Measurements from ENCODE around the gene EYS.
"Not testable (repeated sequence)": the region's sequence is repeated elsewhere in the genome, so short reads cannot be mapped to it uniquely, and the experiment has no call there.

The EYS gene

GRCh38 chr6:65064844-65065243 lies 642.2 kb downstream of the EYS start:
- no peak for DNase-seq

- DNase-seq, result no peak
Observed at GRCh38 chr6:65059568-65059967, 647.5 kb downstream of the EYS start.

- no peak for DNase-seq
Observed at GRCh38 chr6:65055545-65055944, 651.5 kb downstream of the EYS start.

GRCh38 chr6:65052626-65053025 lies 654.4 kb downstream of the EYS start:
- no peak for DNase-seq

- DNase-seq, result no peak
Observed at GRCh38 chr6:65045801-65046200, 661.2 kb downstream of the EYS start.

GRCh38 chr6:65014006-65014405 lies 693.0 kb downstream of the EYS start:
- no peak for DNase-seq

GRCh38 chr6:65006788-65007187 lies 700.2 kb downstream of the EYS start:
- no peak for DNase-seq

GRCh38 chr6:65004283-65004682 lies 702.7 kb downstream of the EYS start:
- no peak for DNase-seq

- not testable (repeated sequence) for DNase-seq
Observed at GRCh38 chr6:65002882-65003281, 704.1 kb downstream of the EYS start.

GRCh38 chr6:65000815-65001214 lies 706.2 kb downstream of the EYS start:
- DNase-seq, result no peak

- DNase-seq, result no peak
Observed at GRCh38 chr6:64998204-64998603, 708.8 kb downstream of the EYS start.

- no peak for DNase-seq
Observed at GRCh38 chr6:64996301-64996700, 710.7 kb downstream of the EYS start.

- no peak for DNase-seq
Observed at GRCh38 chr6:64990652-64991304, 716.2 kb downstream of the EYS start.

- no peak for DNase-seq
Observed at GRCh38 chr6:64988148-64988547, 718.9 kb downstream of the EYS start.

GRCh38 chr6:64987066-64987465 lies 720.0 kb downstream of the EYS start:
- DNase-seq, result no peak

GRCh38 chr6:64985726-64986125 lies 721.3 kb downstream of the EYS start:
- DNase-seq, result no peak

- DNase-seq, result no peak
Observed at GRCh38 chr6:64984948-64985347, 722.1 kb downstream of the EYS start.

- DNase-seq, result no peak
Observed at GRCh38 chr6:64983089-64983488, 723.9 kb downstream of the EYS start.

GRCh38 chr6:64973142-64973541 lies 733.9 kb downstream of the EYS start:
- no peak for DNase-seq

- DNase-seq, result no peak
Observed at GRCh38 chr6:64969139-64969538, 737.9 kb downstream of the EYS start.

GRCh38 chr6:64955435-64955848 lies 751.6 kb downstream of the EYS start:
- no peak for DNase-seq

- no peak for DNase-seq
Observed at GRCh38 chr6:64949257-64949656, 757.8 kb downstream of the EYS start.

GRCh38 chr6:64948261-64948660 lies 758.8 kb downstream of the EYS start:
- no peak for DNase-seq

GRCh38 chr6:64945450-64945849 lies 761.6 kb downstream of the EYS start:
- no peak for DNase-seq

- DNase-seq, result no peak
Observed at GRCh38 chr6:64932486-64932885, 774.5 kb downstream of the EYS start.

- no peak for DNase-seq
Observed at GRCh38 chr6:64930681-64931080, 776.3 kb downstream of the EYS start.
